Liver (tissue), 9 donors: ENCODE data around the gene B4GALT1. TPM values are rescaled to one million over a fixed set of nuclear protein-coding genes. Genes with fewer than 3 reads are reported as not detected.

Experiments used
- DNase-seq: peaks from one replicate; pipeline ENCODE4 v3.0.0-alpha.2; 2017; ENCODE audit warnings: low spot score
- H3K27ac ChIP-seq, 2 donors: one replicate each; pipeline ENCODE4 v1.7.0; 2013; ENCODE audit warnings: inconsistent platforms in 2 of 2, low read length in 2 of 2, control low read depth in 1 of 2, low read depth in 1 of 2, mild to moderate bottlenecking in 1 of 2
- H3K27me3 ChIP-seq, 4 donors: one replicate each; pipeline versions ENCODE4 v1.6.1 to v1.7.0; 2013; ENCODE audit warnings: low read length in 3 of 4, inconsistent platforms in 1 of 4, mild to moderate bottlenecking in 1 of 4, moderate library complexity in 1 of 4; ENCODE audit not compliant: control insufficient read depth in 4 of 4, insufficient read depth in 4 of 4
- H3K36me3 ChIP-seq, 4 donors: one replicate each; pipeline versions ENCODE4 v1.6.1 to v1.7.0; 2013; ENCODE audit warnings: low read length in 3 of 4, mild to moderate bottlenecking in 3 of 4, low read depth in 1 of 4, moderate library complexity in 1 of 4; ENCODE audit not compliant: control insufficient read depth in 4 of 4, insufficient read depth in 3 of 4
- H3K4me1 ChIP-seq, 4 donors: one replicate each; pipeline versions ENCODE4 v1.6.1 to v1.7.0; 2013; ENCODE audit warnings: low read length in 3 of 4, mild to moderate bottlenecking in 3 of 4, moderate library complexity in 1 of 4; ENCODE audit not compliant: control insufficient read depth in 4 of 4, insufficient read depth in 4 of 4
- H3K4me3 ChIP-seq, 3 donors: one replicate each; pipeline versions ENCODE4 v1.6.1 to v1.7.0; 2013; ENCODE audit warnings: low read length in 3 of 3, control low read depth in 1 of 3, low read depth in 1 of 3, mild to moderate bottlenecking in 1 of 3
- H3K9ac ChIP-seq, 2 donors: one replicate each; pipeline ENCODE4 v1.7.0; 2013; ENCODE audit warnings: low read length in 2 of 2, mild to moderate bottlenecking in 2 of 2, moderate library complexity in 2 of 2, control low read depth in 1 of 2, low read depth in 1 of 2
- H3K9me3 ChIP-seq, 4 donors: one replicate each; pipeline versions ENCODE4 v1.6.1 to v1.7.0; 2013; ENCODE audit warnings: low read length in 3 of 4; ENCODE audit not compliant: control insufficient read depth in 4 of 4
- CTCF ChIP-seq: fragments of 150-350 bp; IDR thresholded peaks from 2 replicates; pipeline ENCODE4 v1.5.1; 2017; ENCODE audit warnings: improper control_type of control experiment, low read depth, low read length; ENCODE audit not compliant: missing input control
- EGR1 ChIP-seq, 2 donors: IDR thresholded peaks; 2 replicates each; pipeline ENCODE4 v1.6.1; 2016 to 2018; ENCODE audit warnings: antibody characterized with exemption in 2 of 2, low read depth in 2 of 2
- FOXA2 ChIP-seq: IDR thresholded peaks from 2 replicates; pipeline ENCODE4 v1.6.1; 2016; ENCODE audit warnings: antibody characterized with exemption
- GABPA ChIP-seq, 2 donors: IDR thresholded peaks in 1 of 2; conservative IDR thresholded peaks in 1 of 2; 2 replicates each; pipeline ENCODE4 v1.6.1; 2016; ENCODE audit warnings: antibody characterized with exemption in 2 of 2, mild to moderate bottlenecking in 1 of 2, moderate library complexity in 1 of 2
- HNF4A ChIP-seq, 2 donors: conservative IDR thresholded peaks; 2 replicates each; pipeline ENCODE4 v1.6.1; 2016; ENCODE audit warnings: antibody characterized with exemption in 2 of 2, mild to moderate bottlenecking in 2 of 2
- HNF4G ChIP-seq: IDR thresholded peaks from 2 replicates; pipeline ENCODE4 v1.6.1; 2016; ENCODE audit warnings: antibody characterized with exemption
- JUND ChIP-seq, 2 donors: IDR thresholded peaks; 2 replicates each; pipeline ENCODE4 v1.6.1; 2016; ENCODE audit warnings: antibody characterized with exemption in 2 of 2
- MAX ChIP-seq: IDR thresholded peaks from 2 replicates; pipeline ENCODE4 v1.6.1; 2016; ENCODE audit warnings: antibody characterized with exemption
- NR2F2 ChIP-seq: IDR thresholded peaks from 2 replicates; pipeline ENCODE4 v1.6.1; 2016; ENCODE audit warnings: antibody characterized with exemption
- RAD21 ChIP-seq, 2 donors: IDR thresholded peaks; 2 replicates each; pipeline ENCODE4 v1.6.1; 2016; ENCODE audit warnings: antibody characterized with exemption in 2 of 2, mild to moderate bottlenecking in 2 of 2
- RXRA ChIP-seq, 2 donors: IDR thresholded peaks; 2 replicates each; pipeline ENCODE4 v1.6.1; 2017 to 2018; ENCODE audit warnings: antibody characterized with exemption in 2 of 2, mild to moderate bottlenecking in 1 of 2
- WGBS: extraction: QIAGEN DNeasy Blood & Tissue Kit; methylation state at CpG from one replicate; pipeline ENCODE4 v1.1.7; 2013; 5-methylcytosine and 5-hydroxymethylcytosine counted together
- polyA plus RNA-seq, 2 donors: library from polyadenylated mRNA; stranded (reverse) in 1 of 2; unstranded in 1 of 2; fragments of 200-250 nt in 1 of 2; fragments of >200 nt in 1 of 2; fragmentation: Nextera tagmentation in 1 of 2; extraction: Ambion mirVana in 1 of 2; gene quantifications; one replicate each; pipeline versions ENCODE4 v1.2.1 to v1.2.3, GENCODE V29; 2013 to 2015
- total RNA-seq, 2 donors: library from RNA; depleted of rRNA; stranded (reverse); fragments of >200 nt; gene quantifications; one replicate each; pipeline ENCODE4 v1.2.3, GENCODE V29; 2014
- TF ChIP-seq, protein P1 (sequence below): IDR thresholded peaks from 2 replicates; pipeline ENCODE4 v1.6.1; 2016; ENCODE audit warnings: antibody characterized with exemption
- TF ChIP-seq, protein P2 (sequence below): IDR thresholded peaks from 2 replicates; pipeline ENCODE4 v1.6.1; 2016; ENCODE audit warnings: antibody characterized with exemption
- TF ChIP-seq, protein P3 (sequence below): IDR thresholded peaks from 2 replicates; pipeline ENCODE4 v1.6.1; 2016; ENCODE audit warnings: antibody characterized with exemption, mild to moderate bottlenecking
- donor health status: healthy.
- donor health status: healthy.
- donor health status: healthy.
- donor health status: healthy.
- donor health status: healthy.

The B4GALT1 gene
- total and polyA plus RNA-seq, 4 donors: 25.9 to 59.8 (median 42.7) TPM

GRCh38 chr9:33110686-33111085 is 56.5 kb downstream of the B4GALT1 start:
- TF ChIP-seq HNF4A (conservative IDR thresholded peaks at IDR 0.05) (no peak), JUND (IDR thresholded peaks at IDR 0.05) (no peak), CTCF (no peak), MAX (no peak), HNF4G (no peak), EGR1 (IDR thresholded peaks at IDR 0.05; ENCODE audit: low read depth in 2 of 2) (no peak), FOXA2 (no peak)
- H3K27me3 ChIP-seq: no peaks in the 10 kb centered on the region

GRCh38 chr9:33109850-33110595 is 57.1 kb downstream of the B4GALT1 start:
- Histone ChIP-seq H3K36me3 (peaks cover 11 to 47% (median 41%) of the 10 kb centered on the region in 4 donors), H3K9ac (no peak overlapping the region), H3K9me3 (no peaks in the 10 kb centered on the region), H3K27ac (no peak overlapping the region), H3K4me1 (peaks cover 3 to 15% (median 6%) of the 10 kb centered on the region in 4 donors), H3K27me3 (no peaks in the 10 kb centered on the region), H3K4me3 (no peak overlapping the region)
- 83% methylated on average over 1 of the region's 1 CpG for WGBS
- peak; percentile 25 for DNase-seq
- TF ChIP-seq EGR1 (IDR thresholded peaks at IDR 0.05; ENCODE audit: low read depth in 2 of 2) (no peak), NR2F2 (no peak), GABPA (IDR thresholded peaks at IDR 0.05 in 1 of 2, conservative IDR thresholded peaks at IDR 0.05 in 1 of 2) (no peak), JUND (IDR thresholded peaks at IDR 0.05) (no peak), RAD21 (IDR thresholded peaks at IDR 0.05) (no peak), HNF4G (no peak), RXRA (IDR thresholded peaks at IDR 0.05) (peak in 1 of 2 donors; percentile 7), HNF4A (conservative IDR thresholded peaks at IDR 0.05) (no peak)
- TF ChIP-seq, protein P1, sequence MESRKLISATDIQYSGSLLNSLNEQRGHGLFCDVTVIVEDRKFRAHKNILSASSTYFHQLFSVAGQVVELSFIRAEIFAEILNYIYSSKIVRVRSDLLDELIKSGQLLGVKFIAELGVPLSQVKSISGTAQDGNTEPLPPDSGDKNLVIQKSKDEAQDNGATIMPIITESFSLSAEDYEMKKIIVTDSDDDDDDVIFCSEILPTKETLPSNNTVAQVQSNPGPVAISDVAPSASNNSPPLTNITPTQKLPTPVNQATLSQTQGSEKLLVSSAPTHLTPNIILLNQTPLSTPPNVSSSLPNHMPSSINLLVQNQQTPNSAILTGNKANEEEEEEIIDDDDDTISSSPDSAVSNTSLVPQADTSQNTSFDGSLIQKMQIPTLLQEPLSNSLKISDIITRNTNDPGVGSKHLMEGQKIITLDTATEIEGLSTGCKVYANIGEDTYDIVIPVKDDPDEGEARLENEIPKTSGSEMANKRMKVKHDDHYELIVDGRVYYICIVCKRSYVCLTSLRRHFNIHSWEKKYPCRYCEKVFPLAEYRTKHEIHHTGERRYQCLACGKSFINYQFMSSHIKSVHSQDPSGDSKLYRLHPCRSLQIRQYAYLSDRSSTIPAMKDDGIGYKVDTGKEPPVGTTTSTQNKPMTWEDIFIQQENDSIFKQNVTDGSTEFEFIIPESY: no peak

More at GRCh38 chr9:33110686-33111085, 56.5 kb downstream of the B4GALT1 start:
- Histone ChIP-seq H3K4me1 (peaks cover 3 to 15% (median 6%) of the 10 kb centered on the region in 4 donors), H3K4me3 (no peak overlapping the region), H3K9me3 (no peaks in the 10 kb centered on the region), H3K27ac (no peak overlapping the region), H3K9ac (no peak overlapping the region), H3K36me3 (peaks cover 13 to 54% (median 44%) of the 10 kb centered on the region in 4 donors)
- WGBS: 84% methylated on average over 5 of the region's 5 CpGs
- no peak for DNase-seq

DNA sequence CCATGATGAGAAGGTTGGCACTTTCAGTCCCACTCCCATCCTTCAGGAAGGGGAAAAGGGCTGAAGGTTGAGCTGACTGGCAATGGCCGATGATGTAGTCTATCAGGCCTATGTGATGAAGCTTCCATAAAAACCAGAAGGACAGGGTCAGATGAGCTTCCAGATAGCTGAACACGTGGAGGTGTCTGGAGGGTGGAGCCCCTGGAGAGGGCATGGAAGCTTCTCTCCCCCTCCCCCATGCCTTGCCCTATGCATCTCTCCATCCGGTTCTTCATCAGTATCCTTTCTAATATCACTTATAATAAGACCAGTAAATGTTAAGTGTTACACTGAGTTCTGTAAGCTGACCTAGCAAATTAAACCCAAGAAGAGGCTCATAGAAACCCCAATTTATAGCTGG is 58.0 kb downstream of the B4GALT1 start:
- Histone ChIP-seq H3K9ac (no peak overlapping the region), H3K4me1 (peaks cover 3 to 15% (median 6%) of the 10 kb centered on the region in 4 donors), H3K27ac (no peak overlapping the region), H3K36me3 (peaks cover 10 to 39% (median 31%) of the 10 kb centered on the region in 4 donors), H3K27me3 (no peaks in the 10 kb centered on the region), H3K9me3 (no peaks in the 10 kb centered on the region), H3K4me3 (no peak overlapping the region)
- WGBS: 72% methylated on average over 3 of the region's 3 CpGs
- peak; percentile 16 for DNase-seq
- TF ChIP-seq NR2F2 (no peak), HNF4A (conservative IDR thresholded peaks at IDR 0.05) (no peak)
- TF ChIP-seq, protein P1: no peak
- TF ChIP-seq, protein P2, sequence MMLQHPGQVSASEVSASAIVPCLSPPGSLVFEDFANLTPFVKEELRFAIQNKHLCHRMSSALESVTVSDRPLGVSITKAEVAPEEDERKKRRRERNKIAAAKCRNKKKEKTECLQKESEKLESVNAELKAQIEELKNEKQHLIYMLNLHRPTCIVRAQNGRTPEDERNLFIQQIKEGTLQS: no peak
- TF ChIP-seq, protein P3, sequence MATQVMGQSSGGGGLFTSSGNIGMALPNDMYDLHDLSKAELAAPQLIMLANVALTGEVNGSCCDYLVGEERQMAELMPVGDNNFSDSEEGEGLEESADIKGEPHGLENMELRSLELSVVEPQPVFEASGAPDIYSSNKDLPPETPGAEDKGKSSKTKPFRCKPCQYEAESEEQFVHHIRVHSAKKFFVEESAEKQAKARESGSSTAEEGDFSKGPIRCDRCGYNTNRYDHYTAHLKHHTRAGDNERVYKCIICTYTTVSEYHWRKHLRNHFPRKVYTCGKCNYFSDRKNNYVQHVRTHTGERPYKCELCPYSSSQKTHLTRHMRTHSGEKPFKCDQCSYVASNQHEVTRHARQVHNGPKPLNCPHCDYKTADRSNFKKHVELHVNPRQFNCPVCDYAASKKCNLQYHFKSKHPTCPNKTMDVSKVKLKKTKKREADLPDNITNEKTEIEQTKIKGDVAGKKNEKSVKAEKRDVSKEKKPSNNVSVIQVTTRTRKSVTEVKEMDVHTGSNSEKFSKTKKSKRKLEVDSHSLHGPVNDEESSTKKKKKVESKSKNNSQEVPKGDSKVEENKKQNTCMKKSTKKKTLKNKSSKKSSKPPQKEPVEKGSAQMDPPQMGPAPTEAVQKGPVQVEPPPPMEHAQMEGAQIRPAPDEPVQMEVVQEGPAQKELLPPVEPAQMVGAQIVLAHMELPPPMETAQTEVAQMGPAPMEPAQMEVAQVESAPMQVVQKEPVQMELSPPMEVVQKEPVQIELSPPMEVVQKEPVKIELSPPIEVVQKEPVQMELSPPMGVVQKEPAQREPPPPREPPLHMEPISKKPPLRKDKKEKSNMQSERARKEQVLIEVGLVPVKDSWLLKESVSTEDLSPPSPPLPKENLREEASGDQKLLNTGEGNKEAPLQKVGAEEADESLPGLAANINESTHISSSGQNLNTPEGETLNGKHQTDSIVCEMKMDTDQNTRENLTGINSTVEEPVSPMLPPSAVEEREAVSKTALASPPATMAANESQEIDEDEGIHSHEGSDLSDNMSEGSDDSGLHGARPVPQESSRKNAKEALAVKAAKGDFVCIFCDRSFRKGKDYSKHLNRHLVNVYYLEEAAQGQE: no peak
